Measurements from ENCODE around the gene CTSL.

GRCh38 chr9:87713278-87713987, 12.5 kb upstream of the CTSL start:
- TF ChIP-seq EGR1 (IDR thresholded peaks at IDR 0.05; ENCODE audit: low read depth in 2 of 2): no peak
- TF ChIP-seq CTCF (IDR thresholded peaks at IDR 0.05; ENCODE audit: low read depth, low read length, missing input control): no peak

Data from liver (tissue), 3 donors.